HG03135 (cell line): ENCODE measurements around the gene SVIL.
A peak's percentile ranks its signal among the peaks of the same experiment; 100 is the strongest.

Source experiments
- ATAC-seq: cut with Tn5 transposase; IDR thresholded peaks from one replicate; pipeline ENCODE4 v1.9.1; 2021; ENCODE audit warnings: mild to moderate bottlenecking, moderate library complexity; ENCODE audit not compliant: unreplicated experiment

The SVIL gene

DNA sequence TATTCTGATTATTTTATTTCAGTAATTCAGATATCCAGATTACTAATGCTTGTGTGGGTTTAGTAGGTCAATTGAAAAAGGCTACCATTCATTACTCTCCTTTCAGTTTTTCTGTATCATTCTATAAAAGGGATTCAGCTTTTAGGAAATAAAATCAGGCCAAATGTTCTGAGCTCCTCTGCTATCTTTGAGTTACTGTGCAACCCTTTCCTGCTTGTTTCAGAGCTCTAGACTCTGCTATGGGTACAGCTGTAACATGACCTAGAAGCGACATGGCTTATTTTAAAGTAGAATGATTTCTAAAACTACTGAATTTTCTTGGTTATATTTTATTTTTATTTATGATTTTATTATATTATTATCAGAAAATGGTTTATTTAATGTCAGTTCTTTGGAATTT lies 203.1 kb downstream of the SVIL start:
- ATAC-seq, result no peak

DNA sequence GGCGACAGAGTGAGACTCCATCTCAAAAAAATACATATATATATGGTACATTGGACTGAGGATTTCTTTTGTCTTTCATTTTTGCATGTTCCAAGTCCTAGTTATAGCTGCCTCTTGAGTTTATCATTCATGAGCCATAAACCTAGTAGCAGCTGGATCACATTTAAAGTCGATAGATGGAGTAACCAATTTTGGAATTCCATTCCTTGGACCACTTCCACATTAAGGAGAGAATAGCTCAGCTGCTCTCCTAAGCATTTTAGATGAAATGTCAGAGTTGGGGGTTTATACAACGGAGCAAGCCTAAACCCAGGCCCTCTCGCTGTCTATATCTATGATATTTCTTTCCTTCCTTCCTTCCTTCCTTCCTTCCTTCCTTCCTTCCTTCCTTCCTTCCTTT lies 204.7 kb downstream of the SVIL start:
- no peak for ATAC-seq

DNA sequence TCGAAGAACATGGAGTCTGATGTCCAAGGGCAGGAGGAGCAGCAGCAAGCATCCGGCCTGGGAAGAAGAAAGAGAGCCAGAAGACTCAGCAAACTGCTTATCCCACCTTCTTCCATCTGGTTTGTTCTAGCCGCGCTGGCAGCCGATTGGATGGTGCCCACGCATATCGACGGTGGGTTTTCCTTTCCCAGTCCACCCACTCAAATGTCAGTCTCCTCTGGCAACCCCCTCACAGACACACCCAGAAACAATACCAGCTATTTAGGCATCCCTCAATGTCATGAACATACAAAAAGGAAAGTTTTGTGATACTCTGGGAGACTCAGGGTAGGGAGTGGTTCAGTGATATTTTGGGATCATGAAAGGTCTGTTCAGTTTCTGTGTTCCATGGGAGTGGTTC lies 206.3 kb downstream of the SVIL start:
- ATAC-seq, result no peak

DNA sequence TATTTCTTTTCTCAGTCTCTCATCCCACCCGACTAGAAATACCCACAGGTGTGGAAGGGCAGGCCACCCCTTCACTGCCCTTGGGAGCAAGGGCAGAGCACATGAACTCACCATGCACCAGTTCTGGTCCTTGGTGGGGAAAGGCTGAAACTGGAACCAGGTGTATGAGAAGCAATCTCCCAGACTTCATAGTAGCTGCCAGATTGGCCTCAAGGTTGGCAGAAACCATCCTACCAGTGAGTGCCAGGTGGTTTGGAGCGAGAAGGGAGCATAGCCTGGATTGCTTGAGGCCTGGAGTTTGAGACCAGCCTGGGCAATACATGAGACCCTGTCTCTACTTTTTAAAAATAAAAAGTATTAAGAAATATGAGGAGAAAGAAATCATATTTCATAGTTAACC lies 207.1 kb downstream of the SVIL start:
- no peak for ATAC-seq

DNA sequence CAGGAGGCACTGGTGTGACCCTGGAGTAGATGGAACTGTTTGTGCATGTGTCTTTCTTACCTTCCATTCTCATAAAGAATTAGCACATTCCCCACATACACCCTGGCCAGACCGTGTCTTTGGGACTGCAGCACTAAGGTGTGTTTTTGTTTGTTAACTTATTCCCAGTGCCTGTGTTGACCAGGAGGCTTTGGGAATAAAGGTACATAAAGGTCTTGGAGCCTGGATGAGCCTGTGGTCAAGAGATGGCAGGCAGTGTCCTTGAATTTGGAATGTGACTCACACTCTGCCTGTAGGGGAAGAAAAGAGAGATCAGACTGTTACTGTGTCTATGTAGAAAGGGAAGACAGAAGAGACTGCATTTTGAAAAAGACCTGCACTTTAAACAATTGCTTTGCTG lies 208.4 kb downstream of the SVIL start:
- no peak for ATAC-seq

DNA sequence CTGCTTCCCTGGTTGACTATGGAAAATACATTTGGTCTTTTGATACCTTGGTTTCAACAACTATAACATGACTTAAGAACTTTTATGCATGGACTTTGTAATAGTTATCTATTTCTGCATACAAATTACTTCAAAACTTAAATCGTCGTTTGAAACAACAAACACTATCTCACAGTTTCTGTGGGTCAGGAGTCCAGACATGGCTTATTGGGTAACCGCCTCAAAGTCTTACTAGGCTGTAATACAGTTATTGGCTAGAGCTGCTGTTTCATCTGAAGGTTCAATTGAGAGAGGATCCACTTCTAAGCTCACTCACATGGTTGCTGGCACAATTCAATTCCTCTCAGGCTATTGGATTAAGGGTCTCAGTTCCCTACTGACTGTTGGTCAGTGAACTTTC lies 210.8 kb downstream of the SVIL start:
- no peak for ATAC-seq

DNA sequence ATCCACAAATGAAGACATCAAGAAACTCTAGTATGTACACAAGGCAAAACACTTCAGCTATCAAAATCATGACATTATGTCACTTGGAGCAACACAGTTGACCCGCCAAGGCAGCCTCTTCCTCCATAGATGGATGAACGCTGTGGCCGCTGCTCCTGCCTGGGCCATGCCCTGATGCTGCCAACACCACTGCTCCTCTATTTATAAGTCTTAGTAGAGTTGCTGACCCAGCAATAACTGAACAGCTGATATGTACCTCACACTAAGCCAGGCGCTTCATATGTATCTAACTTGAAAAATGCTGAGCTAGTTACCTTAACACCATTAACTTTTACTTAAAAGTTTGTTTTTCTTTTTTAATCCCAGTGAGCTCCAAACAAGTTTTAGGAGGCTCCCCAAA lies 214.0 kb downstream of the SVIL start:
- ATAC-seq, result no peak

DNA sequence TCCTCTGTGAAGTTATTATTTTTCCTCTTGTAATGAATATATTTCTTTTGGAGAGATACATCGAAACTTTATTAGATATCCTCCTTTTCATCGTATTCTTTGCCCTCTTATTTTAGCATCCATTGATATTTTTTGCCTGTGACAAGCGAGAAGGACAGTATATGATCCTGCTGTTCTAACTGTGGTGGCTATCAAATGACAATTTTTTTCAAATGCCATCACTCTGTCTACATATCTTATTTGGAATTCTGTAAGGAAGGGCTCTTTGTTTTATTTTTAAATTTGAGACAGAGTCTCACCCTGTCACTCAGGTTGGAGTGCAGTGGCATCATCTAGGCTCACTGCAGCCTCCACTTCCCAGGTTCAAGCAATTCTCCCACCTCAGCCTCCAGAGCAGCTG lies 217.4 kb downstream of the SVIL start:
- no peak for ATAC-seq

DNA sequence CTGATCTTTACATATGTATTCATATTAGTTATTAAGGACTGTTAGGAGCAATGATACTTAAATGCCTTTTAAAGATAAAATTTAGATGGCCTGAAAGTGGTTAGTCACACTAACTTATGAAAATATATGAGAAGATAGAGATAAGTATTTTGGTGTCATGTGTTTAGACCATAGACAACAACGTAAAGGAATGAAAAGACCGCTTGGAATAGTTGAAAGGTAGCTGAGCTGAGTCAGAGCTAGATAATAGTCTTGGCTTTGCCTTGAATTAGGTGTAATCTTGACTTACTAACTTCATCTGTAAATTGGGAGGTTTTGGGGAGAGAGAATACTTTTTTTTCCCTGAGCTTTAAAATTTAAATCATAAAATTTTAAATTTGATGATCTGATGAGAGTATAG lies 218.9 kb downstream of the SVIL start:
- no peak for ATAC-seq

DNA sequence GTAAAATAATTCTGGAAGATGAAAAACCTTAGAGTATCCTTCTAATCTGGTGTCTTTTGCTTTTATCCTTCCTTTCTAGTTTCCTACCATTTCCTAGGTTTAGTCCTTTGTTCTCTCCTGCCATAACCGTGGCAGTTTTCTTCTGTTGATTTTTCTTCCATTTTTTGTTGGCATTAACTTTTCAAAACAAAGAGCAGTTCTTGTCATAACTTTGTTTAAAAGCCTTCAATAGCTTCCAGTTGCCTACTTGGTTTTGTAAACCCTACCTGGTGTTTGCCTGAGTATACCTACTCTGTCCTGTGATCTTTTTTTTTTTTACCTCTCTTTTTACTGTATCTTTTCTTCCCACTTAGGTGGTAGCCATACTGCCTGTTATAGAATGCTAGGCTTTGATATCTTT lies 220.3 kb downstream of the SVIL start:
- no peak for ATAC-seq

DNA sequence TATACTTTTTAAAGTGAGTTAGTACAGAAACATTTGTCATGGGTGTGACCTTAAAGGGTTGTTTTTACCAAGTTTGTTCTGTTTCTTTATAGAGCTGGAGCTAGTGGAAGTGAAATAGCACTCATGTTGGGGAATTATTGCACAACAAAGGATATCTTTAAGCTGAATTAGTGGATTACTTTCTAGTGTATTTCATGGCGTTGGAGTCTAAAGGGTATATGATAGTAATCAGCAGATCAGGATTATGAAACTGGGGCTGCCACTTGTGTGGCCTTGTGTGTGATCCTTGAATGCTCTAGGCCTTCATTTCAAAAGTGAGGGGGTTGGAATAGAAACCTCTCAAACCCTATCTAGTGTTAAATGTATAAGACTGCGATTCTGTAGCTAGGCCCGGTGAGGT lies 222.3 kb downstream of the SVIL start:
- no peak for ATAC-seq

DNA sequence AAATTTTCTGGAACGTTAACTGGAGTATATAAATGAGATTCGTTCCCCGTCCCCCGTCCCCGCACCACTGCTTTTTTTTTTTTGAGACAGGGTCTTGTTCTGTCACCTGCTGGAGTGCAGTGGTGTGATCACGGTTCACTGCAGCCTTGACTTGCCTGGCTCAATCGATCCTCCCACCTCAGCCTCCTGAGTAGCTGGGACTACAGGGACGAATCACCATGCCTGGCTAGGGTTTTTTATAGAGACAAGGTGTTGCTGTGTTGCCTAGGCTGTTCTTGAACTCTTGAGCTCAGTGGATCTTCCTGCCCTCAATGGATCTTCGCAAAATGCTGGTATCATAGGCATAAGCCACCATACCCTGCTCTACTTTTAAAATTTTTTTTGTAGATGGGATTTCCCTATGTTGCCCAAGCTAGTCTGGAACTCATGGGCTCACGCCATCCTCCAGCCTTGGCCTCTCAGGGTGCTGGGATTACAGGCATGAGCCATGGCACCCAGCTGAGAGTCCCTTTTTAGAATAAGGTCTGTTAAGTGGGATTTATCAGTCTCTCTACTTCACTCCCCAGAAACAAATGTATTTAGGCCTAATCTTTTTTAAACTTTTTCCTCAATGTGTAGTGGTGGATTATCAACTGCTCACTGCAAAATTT lies 223.0 kb downstream of the SVIL start:
- no peak for ATAC-seq

DNA sequence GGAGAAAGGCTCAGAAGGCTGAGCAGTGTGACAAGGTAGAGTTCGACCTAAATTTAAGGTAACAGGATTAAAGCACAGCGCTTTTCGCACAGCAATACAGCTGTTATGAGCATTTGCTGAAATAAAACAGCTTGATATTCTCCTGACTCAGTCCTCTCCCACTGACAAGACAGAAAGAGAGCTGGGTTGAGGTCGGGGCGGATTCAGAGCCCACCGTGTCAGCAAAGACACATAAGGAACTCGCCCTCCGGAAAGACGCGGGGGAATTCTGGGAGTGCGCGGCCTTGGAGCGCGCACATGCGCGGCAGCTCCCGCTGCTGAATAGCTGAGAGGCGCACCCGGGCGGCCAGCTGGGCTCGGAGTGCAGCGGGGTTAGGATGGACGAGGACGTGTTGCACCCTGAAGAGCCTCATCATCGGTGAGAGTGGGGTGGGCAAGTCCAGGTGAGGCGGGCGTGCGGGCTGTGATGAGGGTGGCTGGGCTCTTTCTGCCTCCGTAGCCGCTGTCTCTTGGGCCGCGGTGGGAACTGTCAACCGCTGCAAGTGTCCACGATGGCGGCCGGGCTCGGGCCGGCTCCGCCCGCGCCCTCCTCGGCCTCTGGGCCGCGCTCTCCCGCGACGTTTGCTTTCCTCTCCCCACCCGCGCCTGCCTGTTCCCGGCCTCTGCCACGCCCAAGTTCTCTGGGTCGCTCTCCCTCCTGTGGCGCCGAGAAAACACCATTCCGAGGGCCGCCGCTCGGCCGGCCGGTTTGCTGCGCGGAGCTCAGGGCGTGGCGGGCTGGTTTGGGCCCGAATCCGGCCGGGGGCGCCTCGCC lies 225.3 kb downstream of the SVIL start:
- ATAC-seq, result peak; percentile 60

DNA sequence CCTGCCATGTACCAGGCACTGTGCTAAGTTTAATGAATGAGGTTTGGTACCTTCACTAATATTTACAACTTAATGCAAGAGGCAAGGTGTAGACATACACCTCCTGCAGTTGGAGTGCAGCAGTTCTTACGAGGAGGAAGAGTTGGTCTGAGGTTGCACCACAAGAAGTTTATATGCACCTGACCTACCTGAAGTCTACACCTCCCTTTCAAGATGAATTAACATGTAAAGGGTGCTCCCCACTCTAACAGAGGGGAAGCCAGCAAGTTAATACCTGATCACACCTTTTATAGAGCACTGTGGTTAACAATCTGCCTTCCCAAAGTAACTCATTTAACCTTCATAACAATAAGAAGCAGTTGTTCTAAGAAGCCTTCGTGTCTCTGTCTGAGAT lies 225.9 kb downstream of the SVIL start:
- ATAC-seq, result peak; percentile 11
